SK-N-MC (cell line): ENCODE measurements around the gene SCGB1A1.
A peak's percentile ranks its signal among the peaks of the same experiment; 100 is the strongest.

Source experiments
- DNase-seq: peaks from one replicate; pipeline ENCODE4 v3.0.0-alpha.2; 2011; ENCODE audit warnings: low read depth, low spot score
- H3K27ac ChIP-seq: fragments of 200-600 bp; sonication (generic); 2 replicates; pipeline ENCODE4 v1.5.1; 2016; ENCODE audit warnings: mixed run types
- H3K36me3 ChIP-seq: fragments of 200-600 bp; sonication (generic); 2 replicates; pipeline ENCODE4 v1.6.1; 2017; ENCODE audit warnings: antibody characterized with exemption, low read length, mixed read lengths; ENCODE audit not compliant: insufficient read depth
- H3K4me3 ChIP-seq: fragments of 200-600 bp; sonication (generic); 2 replicates; pipeline ENCODE4 v1.5.1; 2016
- H3K9ac ChIP-seq: fragments of 200-600 bp; sonication (generic); 2 replicates; pipeline ENCODE4 v1.8.0; 2017; ENCODE audit warnings: mixed run types, mixed read lengths; ENCODE audit not compliant: insufficient read length
- H3K9me3 ChIP-seq: fragments of 200-600 bp; sonication (generic); 2 replicates; pipeline ENCODE4 v1.6.1; 2017; ENCODE audit warnings: low read depth, mild to moderate bottlenecking, antibody characterized with exemption, low read length, moderate library complexity, mixed read lengths
- EZH2 ChIP-seq: fragments of 200-600 bp; sonication (generic); IDR thresholded peaks from one replicate; pipeline ENCODE4 v1.6.1; 2017; ENCODE audit warnings: antibody characterized with exemption
- FOXP2 ChIP-seq: optimal IDR thresholded peaks from 2 replicates; pipeline ENCODE3; 2011; ENCODE audit warnings: mild to moderate bottlenecking, moderate library complexity; ENCODE audit not compliant: insufficient read depth; ENCODE audit errors: extremely low read length, control extremely low read depth
- POLR2AphosphoS5 ChIP-seq: IDR thresholded peaks from 2 replicates; pipeline ENCODE4 v1.6.1; 2012; ENCODE audit warnings: mild to moderate bottlenecking, low read depth, low read length, borderline replicate concordance

SCGB1A1 gene

GRCh38 chr11:62395885-62396551, 22.8 kb upstream of the SCGB1A1 start:
- H3K9me3 ChIP-seq, result no peaks in the 10 kb centered on the region
- DNase-seq, result no peak
- no peak for TF ChIP-seq EZH2
- TF ChIP-seq POLR2AphosphoS5, result no peak
- TF ChIP-seq FOXP2, result no peak
- no peaks in the 10 kb centered on the region for H3K36me3 ChIP-seq
- peak overlapping the region; percentile 62; the same call in 1 of the 2 replicates for H3K27ac ChIP-seq
- H3K9ac ChIP-seq, result peak overlapping the region; percentile 33
- H3K4me3 ChIP-seq, result no peak overlapping the region

- no peak for DNase-seq
- Histone ChIP-seq H3K9me3 (no peaks in the 10 kb centered on the region), H3K27ac (no peak overlapping the region), H3K4me3 (no peak overlapping the region), H3K36me3 (no peaks in the 10 kb centered on the region), H3K9ac (no peak overlapping the region)
- TF ChIP-seq POLR2AphosphoS5 (no peak), EZH2 (no peak), FOXP2 (no peak)
Observed at GRCh38 chr11:62398011-62398994, 20.5 kb upstream of the SCGB1A1 start.

- H3K36me3 ChIP-seq, result no peaks in the 10 kb centered on the region
- DNase-seq, result no peak
- TF ChIP-seq FOXP2 (no peak), POLR2AphosphoS5 (no peak), EZH2 (no peak)
- no peak overlapping the region for H3K27ac ChIP-seq
- no peaks in the 10 kb centered on the region for H3K9me3 ChIP-seq
- H3K4me3 ChIP-seq, result no peak overlapping the region
- no peak overlapping the region for H3K9ac ChIP-seq
Observed at GRCh38 chr11:62399172-62399877, 19.5 kb upstream of the SCGB1A1 start.

GRCh38 chr11:62399878-62400266, 19.0 kb upstream of the SCGB1A1 start:
- Histone ChIP-seq H3K36me3 (no peaks in the 10 kb centered on the region), H3K9me3 (no peaks in the 10 kb centered on the region), H3K27ac (no peak overlapping the region), H3K4me3 (no peak overlapping the region), H3K9ac (no peak overlapping the region)
- DNase-seq, result no peak
- no peak for TF ChIP-seq EZH2
- no peak for TF ChIP-seq FOXP2
- no peak for TF ChIP-seq POLR2AphosphoS5

GRCh38 chr11:62400281-62400680, 18.6 kb upstream of the SCGB1A1 start:
- DNase-seq, result no peak
- H3K9ac ChIP-seq, result no peak overlapping the region
- H3K27ac ChIP-seq, result no peak overlapping the region
- H3K9me3 ChIP-seq, result no peaks in the 10 kb centered on the region
- TF ChIP-seq POLR2AphosphoS5 (no peak), EZH2 (no peak), FOXP2 (no peak)
- no peaks in the 10 kb centered on the region for H3K36me3 ChIP-seq
- no peak overlapping the region for H3K4me3 ChIP-seq

- Histone ChIP-seq H3K27ac (no peak overlapping the region), H3K36me3 (no peaks in the 10 kb centered on the region), H3K9me3 (no peaks in the 10 kb centered on the region), H3K9ac (no peak overlapping the region), H3K4me3 (no peak overlapping the region)
- TF ChIP-seq POLR2AphosphoS5 (no peak), EZH2 (no peak), FOXP2 (no peak)
- no peak for DNase-seq
Observed at GRCh38 chr11:62400760-62401159, 18.1 kb upstream of the SCGB1A1 start.

- TF ChIP-seq POLR2AphosphoS5 (no peak), FOXP2 (no peak), EZH2 (no peak)
Observed at GRCh38 chr11:62401356-62401755, 17.5 kb upstream of the SCGB1A1 start.

GRCh38 chr11:62401811-62402210, 17.0 kb upstream of the SCGB1A1 start:
- no peak for TF ChIP-seq FOXP2
- no peak for TF ChIP-seq POLR2AphosphoS5
- TF ChIP-seq EZH2, result no peak

More at GRCh38 chr11:62401356-62401755, 17.5 kb upstream of the SCGB1A1 start:
- DNase-seq, result no peak
- Histone ChIP-seq H3K27ac (no peak overlapping the region), H3K9ac (no peak overlapping the region), H3K36me3 (no peaks in the 10 kb centered on the region), H3K9me3 (no peaks in the 10 kb centered on the region), H3K4me3 (no peak overlapping the region)

More at GRCh38 chr11:62401811-62402210, 17.0 kb upstream of the SCGB1A1 start:
- no peak for DNase-seq
- Histone ChIP-seq H3K36me3 (no peaks in the 10 kb centered on the region), H3K4me3 (no peak overlapping the region), H3K9me3 (no peaks in the 10 kb centered on the region), H3K9ac (no peak overlapping the region), H3K27ac (no peak overlapping the region)
